ENCODE results near the gene XG. TPM values are rescaled to one million over a fixed set of nuclear protein-coding genes. Genes with fewer than 3 reads are reported as not detected.

Gene XG
- 0.07 to 0.09 TPM in 2 of 5 replicates, not detected in the others for total RNA-seq (2022; extraction: Qiagen RNA extraction)

GRCh38 chrX:2751874-2752300 is at the start of gene XG:
XG (plus strand) TSS chrX:2752040; CDS start chrX:2752275, 235 bp downstream.

DNA sequence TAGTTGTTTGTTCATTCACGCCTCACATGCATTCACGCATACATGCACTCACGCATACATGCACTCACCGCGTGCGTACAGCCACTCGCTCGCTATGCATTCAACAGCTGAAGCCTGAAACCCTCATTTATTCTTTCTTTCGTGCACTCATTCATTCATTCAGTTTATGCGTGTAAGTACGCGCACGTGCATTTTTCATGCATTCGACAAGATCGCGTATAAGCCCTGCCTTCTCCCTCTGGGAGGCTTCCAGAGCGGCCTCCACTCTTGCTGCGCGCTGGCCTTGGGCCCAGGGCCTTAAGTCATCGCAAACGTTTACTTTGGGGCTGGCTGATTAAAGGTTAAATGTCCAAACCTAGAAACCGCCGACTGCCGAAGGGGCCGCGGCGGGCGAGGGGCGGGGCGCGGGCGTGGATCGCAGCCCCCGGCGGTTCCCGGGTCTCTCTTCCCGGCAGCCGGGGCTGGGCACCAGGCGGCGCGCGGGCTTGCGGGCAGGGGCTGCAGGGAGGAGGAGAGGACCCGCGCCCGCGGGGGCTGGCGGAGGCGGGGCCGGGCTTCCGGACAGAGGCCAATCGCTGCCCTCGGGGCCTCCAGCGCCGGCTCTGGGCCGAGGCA is 76.6 kb downstream of the XG start, which contains the start of gene GYG2:
GYG2 (plus strand) TSS at position 587 of the 615 bp plus-strand sequence. CDS start 1,259 bp downstream, outside the sequence.

Other genes with a start within 250 kb of the XG start
- gene CD99, start 60.7 kb upstream of the XG start, total RNA-seq (2022; extraction: Qiagen RNA extraction): 262 to 274 TPM (median 265 TPM) in 5 replicates
- 3.0 to 5.0 TPM (median 4.5 TPM) in 5 replicates for gene GYG2, start 76.9 kb downstream of the XG start, total RNA-seq (2022; extraction: Qiagen RNA extraction)
- gene ARSD, start 177.3 kb downstream of the XG start, total RNA-seq (2022; extraction: Qiagen RNA extraction): 12.4 to 15.4 TPM (median 12.6 TPM) in 5 replicates